A673 (cell line): Measurements from ENCODE around the gene PYGB. TPM values are rescaled to one million over a fixed set of nuclear protein-coding genes. Genes with fewer than 3 reads are reported as not detected.

Experiments
- BruUV-seq: library from RNA; stranded (reverse); fragments of 400-500 nt; replicated peaks from 2 replicates; lab custom pipeline; 2021; lab: Mats Ljungman, UMichigan
- CTCF ChIA-PET: fragments of 300-600 bp; sonication (Branson Sonifier 250); formaldehyde crosslinking; loops from one replicate; lab custom pipeline; 2022; ENCODE audit warnings: antibody characterized with exemption; lab: Charles Lee
- POLR2A ChIA-PET: fragments of 300-600 bp; sonication (Branson Sonifier 250); formaldehyde crosslinking; loops from one replicate; lab custom pipeline; 2022; ENCODE audit warnings: antibody characterized with exemption; ENCODE audit not compliant: low non-redundant PET; lab: Charles Lee
- DNase-seq: peaks from one replicate; pipeline ENCODE4 v3.0.0-alpha.2; 2015; ENCODE audit warnings: low spot score
- H3K27ac ChIP-seq: fragments of 200-600 bp; sonication (generic); 2 replicates; pipeline ENCODE4 v1.5.1; 2016; ENCODE audit warnings: mixed run types, low read depth, mild to moderate bottlenecking, mixed read lengths, antibody characterized with exemption, low read length; ENCODE audit not compliant: poor library complexity, severe bottlenecking
- H3K27me3 ChIP-seq: fragments of 200-600 bp; sonication (generic); replicated peaks from 2 replicates; pipeline ENCODE4 v1.6.1; 2017; ENCODE audit warnings: mixed run types, low read depth, mild to moderate bottlenecking, mixed read lengths, antibody characterized with exemption, low read length; ENCODE audit not compliant: insufficient read depth, poor library complexity
- H3K36me3 ChIP-seq: fragments of 200-600 bp; sonication (generic); 2 replicates; pipeline ENCODE4 v1.6.1; 2016; ENCODE audit warnings: mixed run types, mild to moderate bottlenecking, mixed read lengths, antibody characterized with exemption, low read length; ENCODE audit not compliant: insufficient read depth, poor library complexity, severe bottlenecking
- H3K4me1 ChIP-seq: fragments of 200-600 bp; sonication (generic); 2 replicates; pipeline ENCODE4 v1.6.1; 2017; ENCODE audit warnings: mixed run types, mild to moderate bottlenecking, mixed read lengths, antibody characterized with exemption, low read length; ENCODE audit not compliant: insufficient read depth, poor library complexity, severe bottlenecking
- H3K4me3 ChIP-seq: fragments of 200-600 bp; sonication (generic); 2 replicates; pipeline ENCODE4 v1.5.1; 2016; ENCODE audit warnings: low read depth, mixed run types, mild to moderate bottlenecking, mixed read lengths, low read length; ENCODE audit not compliant: poor library complexity, severe bottlenecking
- H3K9me3 ChIP-seq: fragments of 200-600 bp; sonication (generic); 2 replicates; pipeline ENCODE4 v1.6.1; 2016; ENCODE audit warnings: mixed run types, low read depth, mild to moderate bottlenecking, mixed read lengths, antibody characterized with exemption, low read length; ENCODE audit not compliant: poor library complexity, severe bottlenecking
- EZH2 ChIP-seq: fragments of 200-600 bp; sonication (generic); IDR thresholded peaks from 2 replicates; pipeline ENCODE4 v1.6.1; 2017; ENCODE audit warnings: borderline replicate concordance, low read depth, mild to moderate bottlenecking, mixed read lengths, antibody characterized with exemption, low read length; ENCODE audit not compliant: poor library complexity, severe bottlenecking
- intact Hi-C: fragments of 100-400 bp; cut with micrococcal nuclease; formaldehyde crosslinking; loops from one replicate; pipeline ENCODE4 v1.10.0; 2022; ENCODE audit not compliant: unreplicated experiment
- total RNA-seq: library from RNA; stranded (reverse); gene quantifications from 2 replicates; pipeline ENCODE4 v1.2.3, GENCODE V29; 2021
- TF ChIP-seq, protein P1 (sequence below): fragments of 300-800, 200-600 bp; sonication (generic); conservative IDR thresholded peaks from 2 replicates; pipeline ENCODE4 v1.5.1; 2017; ENCODE audit warnings: low read depth, mild to moderate bottlenecking, antibody characterized with exemption, low read length, moderate library complexity, mixed read lengths

The PYGB gene
- total RNA-seq, 1 experiment from 2014 or later, result 52.3 TPM

- H3K9me3 ChIP-seq, result no peaks in the 10 kb centered on the region
- no peaks in the 10 kb centered on the region for H3K4me1 ChIP-seq
- ChIA-PET CTCF (no interaction called here), POLR2A (no interaction called here)
- no TSS peak for BruUV-seq
- no peak overlapping the region for H3K4me3 ChIP-seq
- no peak overlapping the region for H3K27ac ChIP-seq
- H3K27me3 ChIP-seq, result no peaks in the 10 kb centered on the region
- no peak for DNase-seq
- TF ChIP-seq EZH2, result no peak
- TF ChIP-seq, protein P1, sequence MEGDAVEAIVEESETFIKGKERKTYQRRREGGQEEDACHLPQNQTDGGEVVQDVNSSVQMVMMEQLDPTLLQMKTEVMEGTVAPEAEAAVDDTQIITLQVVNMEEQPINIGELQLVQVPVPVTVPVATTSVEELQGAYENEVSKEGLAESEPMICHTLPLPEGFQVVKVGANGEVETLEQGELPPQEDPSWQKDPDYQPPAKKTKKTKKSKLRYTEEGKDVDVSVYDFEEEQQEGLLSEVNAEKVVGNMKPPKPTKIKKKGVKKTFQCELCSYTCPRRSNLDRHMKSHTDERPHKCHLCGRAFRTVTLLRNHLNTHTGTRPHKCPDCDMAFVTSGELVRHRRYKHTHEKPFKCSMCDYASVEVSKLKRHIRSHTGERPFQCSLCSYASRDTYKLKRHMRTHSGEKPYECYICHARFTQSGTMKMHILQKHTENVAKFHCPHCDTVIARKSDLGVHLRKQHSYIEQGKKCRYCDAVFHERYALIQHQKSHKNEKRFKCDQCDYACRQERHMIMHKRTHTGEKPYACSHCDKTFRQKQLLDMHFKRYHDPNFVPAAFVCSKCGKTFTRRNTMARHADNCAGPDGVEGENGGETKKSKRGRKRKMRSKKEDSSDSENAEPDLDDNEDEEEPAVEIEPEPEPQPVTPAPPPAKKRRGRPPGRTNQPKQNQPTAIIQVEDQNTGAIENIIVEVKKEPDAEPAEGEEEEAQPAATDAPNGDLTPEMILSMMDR, result no peak
- intact Hi-C loops, result no loop called here
- H3K36me3 ChIP-seq, result peaks cover 3% of the 10 kb centered on the region
Observed at GRCh38 chr20:25286917-25287316, 39.0 kb downstream of the PYGB start.

DNA sequence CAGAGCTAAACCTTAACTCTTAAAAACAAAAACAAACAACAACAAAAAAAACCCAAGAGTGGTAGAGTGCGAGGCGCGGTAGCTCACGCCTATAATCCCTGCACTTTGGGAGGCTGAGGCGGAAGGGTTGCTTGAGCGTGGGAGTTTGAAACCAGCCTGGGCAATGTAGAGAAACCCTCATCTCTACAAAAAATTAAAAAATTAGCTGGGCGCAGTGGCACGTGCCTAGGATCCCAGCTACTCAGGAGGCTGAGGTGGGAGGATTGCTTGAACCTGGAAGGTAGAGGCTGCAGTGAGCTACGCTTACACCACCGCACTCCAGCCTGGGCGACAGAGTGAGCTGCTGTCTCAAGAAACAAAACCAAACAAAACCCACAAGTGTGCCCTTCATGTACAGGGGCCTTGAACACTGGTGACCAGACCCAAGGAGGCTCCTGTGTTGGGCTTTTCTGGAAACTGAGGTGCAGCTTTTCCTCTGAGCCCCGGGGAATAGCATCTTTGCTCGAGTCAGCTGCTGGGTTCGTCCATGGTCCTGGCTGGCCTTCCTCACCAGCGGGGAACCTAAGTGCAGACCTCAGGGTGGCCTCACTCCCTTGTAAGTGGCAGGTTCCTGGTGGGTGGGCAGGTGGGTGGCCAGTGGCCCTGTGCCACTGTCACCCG, 39.9 kb downstream of the PYGB start:
- CTCF ChIA-PET, result no interaction called here

GRCh38 chr20:25288291-25289181, 40.7 kb downstream of the PYGB start:
- Histone ChIP-seq H3K4me1 (no peaks in the 10 kb centered on the region), H3K4me3 (no peak overlapping the region), H3K9me3 (no peaks in the 10 kb centered on the region), H3K36me3 (peaks cover 3% of the 10 kb centered on the region), H3K27ac (no peak overlapping the region), H3K27me3 (no peaks in the 10 kb centered on the region)
- CTCF ChIA-PET, result no interaction called here
- intact Hi-C loops, result no loop called here
- TF ChIP-seq EZH2, result no peak
- TF ChIP-seq, protein P1, result no peak
- no TSS peak for BruUV-seq
- DNase-seq, result no peak
- POLR2A ChIA-PET, result no interaction called here

More for the DNA sequence above, 39.9 kb downstream of the PYGB start:
- intact Hi-C loops, result no loop called here
- no peak overlapping the region for H3K4me3 ChIP-seq
- no TSS peak for BruUV-seq
- no peaks in the 10 kb centered on the region for H3K4me1 ChIP-seq
- TF ChIP-seq EZH2, result no peak
- TF ChIP-seq, protein P1, result no peak
- no peaks in the 10 kb centered on the region for H3K27me3 ChIP-seq
- no peak for DNase-seq
- H3K36me3 ChIP-seq, result peaks cover 3% of the 10 kb centered on the region
- POLR2A ChIA-PET, result no interaction called here
- no peak overlapping the region for H3K27ac ChIP-seq
- H3K9me3 ChIP-seq, result no peaks in the 10 kb centered on the region
